ENCODE measurements around the gene STX18. TPM values are rescaled to one million over a fixed set of nuclear protein-coding genes. Genes with fewer than 3 reads are reported as not detected.
A peak's percentile ranks its signal among the peaks of the same experiment; 100 is the strongest.

The STX18 gene
- total and polyA plus RNA-seq, 2 donors from 2014 or later, result 37.2 to 66.8 TPM

- no peak overlapping the region for H3K9ac ChIP-seq (ENCODE audit: low read length in 3 of 3)
- TF ChIP-seq CTCF (IDR thresholded peaks at IDR 0.05; ENCODE audit: borderline replicate concordance, extremely low read depth, insufficient read depth), result no peak
- no peaks in the 10 kb centered on the region for H3K36me3 ChIP-seq (ENCODE audit: control insufficient read depth in 2 of 3, insufficient read depth in 3 of 3, low read length in 3 of 3)
- DNase-seq (no peak), FAIRE-seq (no peak)
- H3K9me3 ChIP-seq (ENCODE audit: control insufficient read depth in 2 of 3, insufficient read depth in 1 of 3, low read length in 3 of 3), result no peaks in the 10 kb centered on the region
- H3K27me3 ChIP-seq (ENCODE audit: control insufficient read depth, insufficient read depth, low read length), result no peaks in the 10 kb centered on the region
- no peak overlapping the region for H3K27ac ChIP-seq (ENCODE audit: low read depth in 2 of 2, low read length in 2 of 2)
- peaks cover 0 to 19% (median 5%) of the 10 kb centered on the region in 3 donors for H3K4me1 ChIP-seq (ENCODE audit: control insufficient read depth in 2 of 3, insufficient read depth in 2 of 3, low read depth in 1 of 3, low read length in 3 of 3)
- intact Hi-C loops (cut with DNase I), result no loop called here
- no peak overlapping the region for H3K4me3 ChIP-seq (ENCODE audit: low read length in 3 of 3)
These were observed 56.0 kb downstream of the STX18 start for GRCh38 chr4:4485806-4486205.

- TF ChIP-seq CTCF (IDR thresholded peaks at IDR 0.05; ENCODE audit: borderline replicate concordance, extremely low read depth, insufficient read depth), result no peak
- no peaks in the 10 kb centered on the region for H3K27me3 ChIP-seq (ENCODE audit: control insufficient read depth, insufficient read depth, low read length)
- no peak for FAIRE-seq
- no peak overlapping the region for H3K9ac ChIP-seq (ENCODE audit: low read length in 3 of 3)
- no peak overlapping the region for H3K27ac ChIP-seq (ENCODE audit: low read depth in 2 of 2, low read length in 2 of 2)
- no peak for DNase-seq
- intact Hi-C loops (cut with DNase I), result no loop called here
- peaks cover 0 to 27% (median 18%) of the 10 kb centered on the region in 3 donors for H3K4me1 ChIP-seq (ENCODE audit: control insufficient read depth in 2 of 3, insufficient read depth in 2 of 3, low read depth in 1 of 3, low read length in 3 of 3)
- no peaks in the 10 kb centered on the region for H3K9me3 ChIP-seq (ENCODE audit: control insufficient read depth in 2 of 3, insufficient read depth in 1 of 3, low read length in 3 of 3)
- H3K4me3 ChIP-seq (ENCODE audit: low read length in 3 of 3), result no peak overlapping the region
- H3K36me3 ChIP-seq (ENCODE audit: control insufficient read depth in 2 of 3, insufficient read depth in 3 of 3, low read length in 3 of 3), result no peaks in the 10 kb centered on the region
These were observed 60.4 kb downstream of the STX18 start for GRCh38 chr4:4481399-4481994.

- Histone ChIP-seq H3K4me1 (ENCODE audit: control insufficient read depth in 2 of 3, insufficient read depth in 2 of 3, low read depth in 1 of 3, low read length in 3 of 3) (peaks cover 0 to 25% (median 18%) of the 10 kb centered on the region in 3 donors), H3K36me3 (ENCODE audit: control insufficient read depth in 2 of 3, insufficient read depth in 3 of 3, low read length in 3 of 3) (no peaks in the 10 kb centered on the region), H3K4me3 (ENCODE audit: low read length in 3 of 3) (no peak overlapping the region), H3K9ac (ENCODE audit: low read length in 3 of 3) (no peak overlapping the region), H3K9me3 (ENCODE audit: control insufficient read depth in 2 of 3, insufficient read depth in 1 of 3, low read length in 3 of 3) (no peaks in the 10 kb centered on the region), H3K27me3 (ENCODE audit: control insufficient read depth, insufficient read depth, low read length) (no peaks in the 10 kb centered on the region), H3K27ac (ENCODE audit: low read depth in 2 of 2, low read length in 2 of 2) (no peak overlapping the region)
- DNase-seq (peak in 2 of 5 donors; percentile 11 to 20), FAIRE-seq (no peak)
- peak; percentile 16 for TF ChIP-seq CTCF (IDR thresholded peaks at IDR 0.05; ENCODE audit: borderline replicate concordance, extremely low read depth, insufficient read depth)
- intact Hi-C loops (cut with DNase I), result no loop called here
These were observed 61.0 kb downstream of the STX18 start for GRCh38 chr4:4480685-4481398.
